ENCODE data around the gene CUX1. TPM values are rescaled to one million over a fixed set of nuclear protein-coding genes. Genes with fewer than 3 reads are reported as not detected.

The CUX1 gene
- total RNA-seq, 2 experiments from 2014 or later = 20.2 to 20.4 TPM

GRCh38 chr7:102004229-102004628 lies 186.8 kb downstream of the CUX1 start:
- Mint-ChIP-seq H3K36me3 (ENCODE audit: low read depth) (no peaks in the 10 kb centered on the region), H3K27me3 (no peaks in the 10 kb centered on the region), H3K4me1 (ENCODE audit: low read depth) (no peaks in the 10 kb centered on the region), H3K9me3 (no peaks in the 10 kb centered on the region), H3K4me3 (no peak overlapping the region), H3K27ac (no peak overlapping the region)
- no peak for TF ChIP-seq CTCF (IDR thresholded peaks at IDR 0.05)
- CTCF ChIA-PET = interaction anchor here (1.5 kb wide), 1 partner anchor 10 kb away, joined by 3 read pairs; no protein-coding TSS in a partner anchor
- intact Hi-C loops (cut with micrococcal nuclease) = no loop called here
- POLR2A ChIA-PET = interaction anchor here (0.8 kb wide), 1 partner anchor 10 kb away, joined by 3 read pairs; no protein-coding TSS in a partner anchor
- no peak for DNase-seq
- no peak for ATAC-seq

- ATAC-seq (no peak), DNase-seq (no peak)
- no peak overlapping the region for H3K4me3 Mint-ChIP-seq
- POLR2A ChIA-PET = no interaction called here
- H3K27me3 Mint-ChIP-seq = no peaks in the 10 kb centered on the region
- no peak overlapping the region for H3K27ac Mint-ChIP-seq
- TF ChIP-seq CTCF (IDR thresholded peaks at IDR 0.05) = no peak
- CTCF ChIA-PET = interaction anchor here (1.5 kb wide), 1 partner anchor 10 kb away, joined by 3 read pairs; no protein-coding TSS in a partner anchor
- no peaks in the 10 kb centered on the region for H3K4me1 Mint-ChIP-seq (ENCODE audit: low read depth)
- intact Hi-C loops (cut with micrococcal nuclease) = no loop called here
- H3K36me3 Mint-ChIP-seq (ENCODE audit: low read depth) = no peaks in the 10 kb centered on the region
- H3K9me3 Mint-ChIP-seq = no peaks in the 10 kb centered on the region
Observed at GRCh38 chr7:102004848-102005247, 187.4 kb downstream of the CUX1 start.

GRCh38 chr7:102005933-102006480 lies 188.6 kb downstream of the CUX1 start:
- intact Hi-C loops (cut with micrococcal nuclease) = no loop called here
- no peak for ATAC-seq
- DNase-seq = no peak
- no peak overlapping the region for H3K4me3 Mint-ChIP-seq
- H3K27ac Mint-ChIP-seq = no peak overlapping the region
- ChIA-PET CTCF (no interaction called here), POLR2A (no interaction called here)
- no peak for TF ChIP-seq CTCF (IDR thresholded peaks at IDR 0.05)
- no peaks in the 10 kb centered on the region for H3K36me3 Mint-ChIP-seq (ENCODE audit: low read depth)
- no peaks in the 10 kb centered on the region for H3K4me1 Mint-ChIP-seq (ENCODE audit: low read depth)
- H3K27me3 Mint-ChIP-seq = no peaks in the 10 kb centered on the region
- H3K9me3 Mint-ChIP-seq = no peaks in the 10 kb centered on the region

- H3K36me3 Mint-ChIP-seq (ENCODE audit: low read depth) = no peaks in the 10 kb centered on the region
- no peaks in the 10 kb centered on the region for H3K27me3 Mint-ChIP-seq
- no peak overlapping the region for H3K4me3 Mint-ChIP-seq
- H3K27ac Mint-ChIP-seq = no peak overlapping the region
- TF ChIP-seq CTCF (IDR thresholded peaks at IDR 0.05) = no peak
- no peaks in the 10 kb centered on the region for H3K4me1 Mint-ChIP-seq (ENCODE audit: low read depth)
- DNase-seq (no peak), ATAC-seq (no peak)
- H3K9me3 Mint-ChIP-seq = no peaks in the 10 kb centered on the region
- POLR2A ChIA-PET = no interaction called here
- intact Hi-C loops (cut with micrococcal nuclease) = no loop called here
- CTCF ChIA-PET = no interaction called here
Observed at GRCh38 chr7:102006695-102007094, 189.3 kb downstream of the CUX1 start.

GRCh38 chr7:102008535-102009262 lies 191.3 kb downstream of the CUX1 start:
- no peak for TF ChIP-seq CTCF (IDR thresholded peaks at IDR 0.05)
- no peak overlapping the region for H3K27ac Mint-ChIP-seq
- ATAC-seq = no peak
- intact Hi-C loops (cut with micrococcal nuclease) = no loop called here
- H3K4me1 Mint-ChIP-seq (ENCODE audit: low read depth) = no peaks in the 10 kb centered on the region
- POLR2A ChIA-PET = no interaction called here
- DNase-seq = no peak
- H3K36me3 Mint-ChIP-seq (ENCODE audit: low read depth) = no peaks in the 10 kb centered on the region
- H3K9me3 Mint-ChIP-seq = no peaks in the 10 kb centered on the region
- H3K27me3 Mint-ChIP-seq = no peaks in the 10 kb centered on the region
- CTCF ChIA-PET = no interaction called here
- H3K4me3 Mint-ChIP-seq = no peak overlapping the region

Measured in activated CD8-positive, alpha-beta T cell treated with anti-CD3 and anti-CD28 coated beads for 36 hours (primary cell).